NT2/D1 (cell line): ENCODE measurements around the gene CD47.

Experiments
- DNase-seq: peaks from one replicate; pipeline ENCODE4 v3.0.0-alpha.2; 2011; ENCODE audit warnings: low read depth, low spot score
- H3K27me3 ChIP-seq: 2 replicates; pipeline ENCODE4 v1.6.0; 2011; ENCODE audit warnings: mild to moderate bottlenecking; ENCODE audit not compliant: insufficient read length, insufficient read depth
- H3K36me3 ChIP-seq: 2 replicates; pipeline ENCODE4 v1.6.1; 2011; ENCODE audit warnings: mild to moderate bottlenecking, low read length, mixed read lengths; ENCODE audit not compliant: insufficient read depth, insufficient read length
- H3K4me1 ChIP-seq: 2 replicates; pipeline ENCODE4 v1.5.1; 2011; ENCODE audit not compliant: insufficient read depth, insufficient read length
- H3K4me3 ChIP-seq: 2 replicates; pipeline ENCODE4 v1.5.1; 2011; ENCODE audit warnings: low read depth; ENCODE audit not compliant: insufficient read length
- H3K9ac ChIP-seq: 2 replicates; pipeline ENCODE4 v1.6.0; 2011; ENCODE audit warnings: low read depth; ENCODE audit not compliant: insufficient read length
- H3K9me3 ChIP-seq: 2 replicates; pipeline ENCODE4 v1.5.1; 2011; ENCODE audit warnings: mild to moderate bottlenecking, low read length; ENCODE audit not compliant: insufficient read depth
- SUZ12 ChIP-seq: IDR thresholded peaks from 2 replicates; pipeline ENCODE4 v1.6.1; 2011; ENCODE audit not compliant: insufficient read length, insufficient read depth; ENCODE audit errors: extremely low read depth
- YY1 ChIP-seq: IDR thresholded peaks from 2 replicates; pipeline ENCODE4 v1.6.1; 2011; ENCODE audit not compliant: insufficient read length, insufficient read depth
- ZNF274 ChIP-seq: IDR thresholded peaks from 2 replicates; pipeline ENCODE4 v1.6.1; 2011; ENCODE audit warnings: mild to moderate bottlenecking, low read depth, low read length

CD47 gene

DNA sequence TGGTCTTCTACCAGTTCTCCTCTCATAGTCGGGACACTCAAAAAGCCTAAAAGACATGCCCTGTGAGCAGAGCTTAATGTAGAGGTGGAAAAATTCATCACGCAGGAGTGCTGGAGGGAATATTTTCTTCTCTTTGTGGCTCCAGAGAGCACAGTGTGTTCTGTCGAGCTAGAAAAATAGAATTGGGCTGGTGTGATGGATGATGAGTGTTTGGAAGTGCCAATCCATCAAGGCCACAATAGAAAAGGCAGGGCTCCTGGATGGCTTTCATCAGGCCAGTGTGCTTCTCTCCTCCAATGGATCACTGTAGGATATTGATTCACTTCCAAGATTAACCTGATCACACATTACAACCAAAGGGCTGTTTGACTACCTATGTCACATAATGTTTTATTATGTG lies 65.7 kb downstream of the CD47 start:
- TF ChIP-seq ZNF274 (no peak), YY1 (no peak), SUZ12 (no peak)
- H3K4me3 ChIP-seq = no peak overlapping the region
- no peak overlapping the region for H3K9ac ChIP-seq
- no peaks in the 10 kb centered on the region for H3K27me3 ChIP-seq
- H3K36me3 ChIP-seq = no peaks in the 10 kb centered on the region
- no peaks in the 10 kb centered on the region for H3K4me1 ChIP-seq
- peaks cover 19% of the 10 kb centered on the region for H3K9me3 ChIP-seq
- DNase-seq = no peak

DNA sequence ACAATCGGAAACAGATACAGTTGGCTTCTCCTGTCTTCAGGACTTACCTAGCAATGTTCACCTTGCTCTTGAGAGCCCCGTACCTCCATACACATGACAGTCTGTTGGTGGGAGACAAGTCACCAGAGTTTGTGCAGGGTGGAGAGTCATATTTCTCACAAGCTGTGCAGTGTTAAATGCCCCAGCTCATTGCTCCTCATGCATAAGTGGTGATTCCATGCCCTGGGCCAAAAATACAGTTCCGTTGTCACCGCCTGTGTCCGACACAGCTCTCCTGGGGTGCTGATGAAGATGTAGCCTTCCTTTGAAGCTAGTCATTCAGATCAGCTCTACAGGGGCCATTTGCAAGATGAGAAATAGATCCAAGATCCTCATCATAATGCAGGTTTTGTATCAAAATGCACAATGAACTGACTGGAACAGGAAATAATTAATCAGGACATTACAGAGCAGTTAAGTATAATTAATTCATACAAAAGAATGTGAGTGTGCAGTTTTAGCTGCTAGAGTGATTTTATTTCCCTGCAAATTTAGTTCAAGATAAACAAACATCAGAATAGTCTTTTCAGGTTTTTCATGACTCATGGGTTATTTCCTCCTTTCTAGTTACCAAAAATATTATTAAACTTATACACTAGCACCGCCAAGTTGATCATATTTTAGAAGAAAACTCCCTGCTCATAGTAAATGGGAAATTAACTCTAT lies 66.5 kb downstream of the CD47 start:
- Histone ChIP-seq H3K9me3 (peaks cover 19% of the 10 kb centered on the region), H3K27me3 (no peaks in the 10 kb centered on the region), H3K9ac (no peak overlapping the region), H3K36me3 (no peaks in the 10 kb centered on the region), H3K4me3 (no peak overlapping the region), H3K4me1 (no peaks in the 10 kb centered on the region)
- DNase-seq = no peak
- TF ChIP-seq SUZ12 = no peak
- TF ChIP-seq ZNF274 = no peak
- TF ChIP-seq YY1 = no peak

DNA sequence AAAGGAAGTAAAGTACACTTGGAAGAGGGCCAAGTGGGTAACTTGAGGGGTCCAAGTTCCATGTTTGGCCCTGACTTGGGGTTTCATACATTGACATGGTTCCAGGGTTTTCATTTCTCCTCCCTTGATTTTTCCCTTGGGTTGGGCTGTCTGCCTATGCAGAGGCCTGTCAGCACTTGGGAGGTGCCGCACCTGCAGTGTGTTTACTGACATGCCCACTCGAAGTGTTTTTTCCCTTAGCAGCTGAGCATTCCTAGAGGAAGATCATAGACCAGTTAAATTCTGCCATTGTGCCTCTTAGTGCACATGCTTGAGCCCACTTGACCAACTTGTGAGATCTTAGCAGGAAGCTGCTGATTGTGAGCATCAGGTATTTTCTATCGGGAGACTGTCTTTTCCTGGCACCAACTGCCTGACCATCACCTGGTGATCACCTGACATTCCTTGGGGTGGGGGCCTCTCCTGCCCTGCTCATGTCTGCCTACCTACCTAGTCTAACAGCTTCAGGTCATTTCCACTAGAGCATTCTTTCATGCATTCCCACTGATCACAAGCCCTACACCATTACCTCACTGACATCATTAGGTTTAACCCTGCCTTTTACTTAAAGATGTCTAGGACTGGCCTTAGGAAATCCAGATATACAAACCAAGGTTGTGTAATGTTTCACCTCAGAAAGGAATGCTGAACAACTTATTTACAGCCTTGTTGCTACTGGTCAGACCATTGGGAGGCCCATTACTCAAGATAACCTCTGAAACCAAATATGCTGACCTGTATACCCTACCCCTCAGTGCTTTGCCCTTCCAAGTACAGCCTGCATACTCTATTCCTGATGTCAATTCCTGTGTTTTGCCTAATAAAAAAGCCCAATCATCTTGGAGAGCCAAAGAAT lies 68.3 kb downstream of the CD47 start:
- Histone ChIP-seq H3K4me3 (no peak overlapping the region), H3K27me3 (no peaks in the 10 kb centered on the region), H3K4me1 (no peaks in the 10 kb centered on the region), H3K36me3 (no peaks in the 10 kb centered on the region), H3K9ac (no peak overlapping the region), H3K9me3 (peaks cover 16% of the 10 kb centered on the region)
- DNase-seq = no peak
- TF ChIP-seq SUZ12 (no peak), YY1 (no peak), ZNF274 (no peak)

DNA sequence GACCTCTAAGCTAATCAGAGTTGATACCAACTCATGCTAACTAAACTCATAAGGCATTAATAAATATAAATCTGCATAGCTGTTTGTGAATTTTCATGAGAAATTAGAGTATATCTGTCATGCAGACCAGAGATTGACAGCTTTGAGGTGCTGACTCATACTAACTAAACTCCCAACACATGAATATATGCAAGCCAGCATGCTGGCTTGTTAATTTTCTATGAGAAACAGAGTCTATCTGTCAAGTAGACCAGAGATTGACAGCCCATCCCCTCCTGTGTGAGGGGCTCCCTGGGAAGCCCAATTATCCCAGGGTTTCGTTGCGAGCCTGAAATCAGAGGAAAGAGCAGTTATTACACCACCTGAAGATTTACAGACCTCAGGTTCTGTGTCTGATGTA lies 69.3 kb downstream of the CD47 start:
- H3K9ac ChIP-seq = no peak overlapping the region

DNA sequence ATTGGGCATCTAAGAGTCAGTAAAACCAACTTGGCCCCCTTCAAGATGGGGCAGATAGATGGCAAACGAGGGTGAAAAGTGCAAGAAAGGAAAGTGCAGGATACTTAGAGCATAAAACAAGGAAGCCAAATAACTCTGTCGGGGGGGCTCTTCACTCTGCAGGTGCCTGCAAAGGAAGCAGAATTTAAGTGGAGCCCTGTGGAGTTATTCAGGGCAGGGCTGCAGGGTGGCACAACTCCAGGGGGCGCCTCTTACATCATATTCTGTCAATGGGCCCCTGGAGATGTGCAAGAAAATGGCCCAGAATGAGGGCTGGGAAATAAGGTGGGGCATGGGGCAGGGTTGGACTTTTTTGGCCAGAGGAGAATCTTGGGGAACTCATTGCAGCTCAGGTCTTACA lies 69.7 kb downstream of the CD47 start:
- TF ChIP-seq SUZ12 (no peak), YY1 (no peak), ZNF274 (no peak)
- H3K4me1 ChIP-seq = no peaks in the 10 kb centered on the region
- DNase-seq = no peak
- no peak overlapping the region for H3K4me3 ChIP-seq
- peaks cover 7% of the 10 kb centered on the region for H3K9me3 ChIP-seq
- no peak overlapping the region for H3K9ac ChIP-seq
- H3K36me3 ChIP-seq = no peaks in the 10 kb centered on the region
- H3K27me3 ChIP-seq = no peaks in the 10 kb centered on the region

More for the DNA sequence above, 69.3 kb downstream of the CD47 start:
- no peak for TF ChIP-seq SUZ12
- no peak for TF ChIP-seq ZNF274
- no peak for TF ChIP-seq YY1
- no peak for DNase-seq
- H3K9me3 ChIP-seq = peaks cover 7% of the 10 kb centered on the region
- no peak overlapping the region for H3K4me3 ChIP-seq
- H3K36me3 ChIP-seq = no peaks in the 10 kb centered on the region
- no peaks in the 10 kb centered on the region for H3K4me1 ChIP-seq
- H3K27me3 ChIP-seq = no peaks in the 10 kb centered on the region

DNA sequence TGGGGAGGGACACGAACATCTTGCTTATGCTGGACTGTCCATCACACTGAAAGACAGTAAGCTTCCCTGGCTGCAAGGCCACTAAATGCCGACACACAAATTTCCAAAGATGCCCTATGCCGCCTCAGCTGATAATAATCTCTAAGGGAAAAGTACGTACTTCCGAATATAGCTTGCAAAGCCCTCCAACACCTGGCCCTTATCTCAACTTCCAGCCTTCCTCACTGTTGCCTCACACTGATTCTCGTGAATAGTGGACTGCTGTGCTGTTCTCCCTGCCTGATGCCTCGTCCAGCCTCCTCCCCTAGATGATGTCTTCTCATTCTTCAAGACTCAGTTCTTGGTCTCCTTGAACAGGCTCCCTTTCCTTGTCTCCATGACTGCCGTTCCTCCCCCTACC lies 72.3 kb downstream of the CD47 start:
- no peak overlapping the region for H3K9ac ChIP-seq
- no peak for DNase-seq
- H3K4me3 ChIP-seq = no peak overlapping the region
- H3K4me1 ChIP-seq = no peaks in the 10 kb centered on the region
- no peak for TF ChIP-seq SUZ12
- no peak for TF ChIP-seq ZNF274
- TF ChIP-seq YY1 = no peak
- H3K27me3 ChIP-seq = no peaks in the 10 kb centered on the region
- no peaks in the 10 kb centered on the region for H3K36me3 ChIP-seq
- no peaks in the 10 kb centered on the region for H3K9me3 ChIP-seq

DNA sequence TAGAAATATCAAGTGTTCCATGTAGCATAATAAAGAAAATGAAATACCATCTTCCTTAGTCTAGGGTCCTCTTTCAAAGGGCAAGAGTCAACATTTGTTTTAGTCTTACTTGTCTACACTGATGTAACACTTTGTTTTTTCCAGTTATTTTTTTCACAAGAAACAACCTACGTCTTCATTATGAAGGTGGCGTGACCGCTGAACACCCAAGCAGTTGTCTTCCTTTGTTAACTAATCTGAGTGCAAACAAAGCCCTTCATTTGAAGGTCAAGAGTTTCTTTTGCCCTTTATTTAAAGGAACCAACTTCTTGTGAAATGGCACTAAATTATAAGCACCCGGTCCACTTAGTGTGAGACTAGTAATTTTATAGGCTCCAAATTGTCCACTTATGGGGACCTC lies 73.2 kb downstream of the CD47 start:
- Histone ChIP-seq H3K9me3 (no peaks in the 10 kb centered on the region), H3K4me1 (no peaks in the 10 kb centered on the region), H3K4me3 (no peak overlapping the region), H3K9ac (no peak overlapping the region), H3K36me3 (no peaks in the 10 kb centered on the region), H3K27me3 (no peaks in the 10 kb centered on the region)
- TF ChIP-seq ZNF274 = no peak
- TF ChIP-seq YY1 = no peak
- TF ChIP-seq SUZ12 = no peak
- no peak for DNase-seq
